ENCODE data around the gene CDK4. TPM values are rescaled to one million over a fixed set of nuclear protein-coding genes. Genes with fewer than 3 reads are reported as not detected.

CDK4 gene
- total RNA-seq (2016; rRNA removed; fragmentation: Illumina TruSeq; extraction: Trizol), result 209 and 255 TPM in 2 replicates
- 114 and 177 TPM in 2 replicates for total RNA-seq (2016; cell fraction: cytosol; rRNA removed; fragmentation: Illumina TruSeq; extraction: Trizol; ENCODE audit: low read depth)
- 213 and 245 TPM in 2 replicates for total RNA-seq (2016; cell fraction: insoluble cytoplasmic fraction; rRNA removed; fragmentation: Illumina TruSeq; extraction: Trizol)
- 203 and 282 TPM in 2 replicates for total RNA-seq (2016; cell fraction: membrane; rRNA removed; fragmentation: Illumina TruSeq; extraction: Trizol)
- total RNA-seq (2016; cell fraction: nucleus; rRNA removed; fragmentation: Illumina TruSeq; extraction: Trizol), result 105 and 134 TPM in 2 replicates
- 171 and 191 TPM in 2 replicates for polyA plus RNA-seq (2011; rRNA removed)
- 223 and 255 TPM in 2 replicates for polyA plus RNA-seq (2011; cell fraction: cytosol; rRNA removed)
- 58.2 and 58.6 TPM in 2 replicates for polyA plus RNA-seq (2011; cell fraction: nucleus; rRNA removed)
- polyA plus RNA-seq (2012), result 68.6 and 92.8 TPM in 2 replicates
- polyA plus RNA-seq (2016; cell fraction: cytosol; fragmentation: Illumina TruSeq; extraction: Trizol; ENCODE audit: low read depth), result 148 and 226 TPM in 2 replicates
- polyA plus RNA-seq (2016; cell fraction: insoluble cytoplasmic fraction; fragmentation: Illumina TruSeq; extraction: Trizol; ENCODE audit: low read depth), result 315 and 325 TPM in 2 replicates
- 208 and 297 TPM in 2 replicates for polyA plus RNA-seq (2016; cell fraction: membrane; fragmentation: Illumina TruSeq; extraction: Trizol; ENCODE audit: low read depth)
- polyA plus RNA-seq (2016; cell fraction: nucleus; fragmentation: Illumina TruSeq; extraction: Trizol; ENCODE audit: insufficient read depth, low read depth), result 175 and 177 TPM in 2 replicates
- polyA minus RNA-seq (2011; rRNA and poly(A)+ RNA removed; ENCODE audit: low replicate concordance), result 141 and 375 TPM in 2 replicates
- 49.7 and 59.9 TPM in 2 replicates for polyA minus RNA-seq (2011; cell fraction: cytosol; rRNA and poly(A)+ RNA removed)
- polyA minus RNA-seq (2011; cell fraction: nucleus; rRNA and poly(A)+ RNA removed), result 72.6 and 80.6 TPM in 2 replicates
- percentile 95 among the genes with signal in this experiment for Bru-seq, nascent RNA
- percentile 98 among the genes with signal in this experiment for BruChase-seq, experiment 1, labeled RNA remaining after a 6-hour chase
- BruChase-seq, experiment 2, labeled RNA remaining after a 2-hour chase, result percentile 96 among the genes with signal in this experiment
- long read RNA-seq, experiment 1, transcript CDK4-203 (7 exons, 776 nt), result minor isoform, 7 of 259 reads
- long read RNA-seq, experiment 1, transcript CDK4-201 (8 exons, 2,076 nt), result major isoform, 206 of 259 reads
- long read RNA-seq, experiment 1, partial matches to known transcripts, result 11 of 259 reads
- long read RNA-seq, experiment 1, other reads (novel, unspliced or antisense), result 35 of 259 reads
- long read RNA-seq, experiment 2, transcript CDK4-201 (8 exons, 2,076 nt), result major isoform, 255 of 407 reads
- long read RNA-seq, experiment 2, partial matches to known transcripts, result 39 of 407 reads
- long read RNA-seq, experiment 2, other reads (novel, unspliced or antisense), result 111 of 407 reads

DNA sequence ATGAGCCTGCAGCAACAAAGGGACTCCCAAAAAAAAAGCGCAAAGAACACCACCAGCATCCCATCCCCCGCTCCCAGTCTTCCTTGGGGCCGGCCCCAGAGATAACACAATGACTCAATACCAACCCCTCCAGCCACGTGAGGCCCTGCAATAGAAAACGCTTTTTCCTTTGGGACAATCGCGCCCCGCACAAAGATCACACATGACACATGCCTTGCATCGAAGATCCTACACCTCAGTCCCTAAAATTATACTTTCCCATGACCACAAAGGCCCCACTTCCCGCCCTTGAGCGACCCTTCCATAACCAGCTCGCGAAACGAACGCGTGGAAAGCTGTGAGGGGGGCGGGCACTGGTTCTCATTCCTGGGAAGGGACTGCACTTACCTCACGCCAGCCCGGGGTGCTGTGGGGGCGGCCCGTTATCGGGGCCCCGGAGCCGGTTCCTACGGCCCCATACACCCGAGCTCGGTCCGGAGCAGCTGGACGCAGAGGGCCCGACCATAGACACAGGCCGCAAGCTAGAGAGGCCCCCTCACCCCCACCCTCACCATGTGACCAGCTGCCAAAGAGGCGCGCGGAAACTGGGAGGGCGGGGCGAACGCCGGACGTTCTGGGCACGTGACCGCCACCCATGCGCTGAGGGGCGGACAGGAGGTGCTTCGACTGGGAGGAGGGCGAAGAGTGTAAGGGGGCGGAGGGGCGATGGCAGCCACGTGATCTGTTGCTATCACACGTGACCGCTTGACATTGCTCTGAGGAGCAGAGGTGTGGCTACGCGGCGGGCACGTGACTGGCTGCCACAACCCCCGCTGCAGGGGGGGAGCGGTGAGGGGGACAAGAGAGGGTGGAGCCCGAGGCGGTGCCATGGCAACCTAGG is at the start of gene CDK4:
Gene CDK4, minus strand, starts transcription at position 523 of the 880 bp plus-strand sequence. CDS start 593 bp downstream, outside the sequence.
- peak; percentile 99 for DNase-seq (ENCODE audit: low spot score)
- in situ Hi-C loops (cut with HindIII; ENCODE audit: extremely low pct_ligation_motif_present, low pct_unique_long_range_greater_than_20kb), result no loop called here
- no peak; the same call in 1 of the 2 replicates for TF ChIP-seq ONECUT2 (CRISPR knock-in tag; IDR thresholded peaks at IDR 0.05)
- TF ChIP-seq ZBTB25 (CRISPR knock-in tag; IDR thresholded peaks at IDR 0.05), result peak; percentile 94
- TF ChIP-seq ZNF576 (CRISPR knock-in tag; IDR thresholded peaks at IDR 0.05), result no peak
- TF ChIP-seq, protein P1, sequence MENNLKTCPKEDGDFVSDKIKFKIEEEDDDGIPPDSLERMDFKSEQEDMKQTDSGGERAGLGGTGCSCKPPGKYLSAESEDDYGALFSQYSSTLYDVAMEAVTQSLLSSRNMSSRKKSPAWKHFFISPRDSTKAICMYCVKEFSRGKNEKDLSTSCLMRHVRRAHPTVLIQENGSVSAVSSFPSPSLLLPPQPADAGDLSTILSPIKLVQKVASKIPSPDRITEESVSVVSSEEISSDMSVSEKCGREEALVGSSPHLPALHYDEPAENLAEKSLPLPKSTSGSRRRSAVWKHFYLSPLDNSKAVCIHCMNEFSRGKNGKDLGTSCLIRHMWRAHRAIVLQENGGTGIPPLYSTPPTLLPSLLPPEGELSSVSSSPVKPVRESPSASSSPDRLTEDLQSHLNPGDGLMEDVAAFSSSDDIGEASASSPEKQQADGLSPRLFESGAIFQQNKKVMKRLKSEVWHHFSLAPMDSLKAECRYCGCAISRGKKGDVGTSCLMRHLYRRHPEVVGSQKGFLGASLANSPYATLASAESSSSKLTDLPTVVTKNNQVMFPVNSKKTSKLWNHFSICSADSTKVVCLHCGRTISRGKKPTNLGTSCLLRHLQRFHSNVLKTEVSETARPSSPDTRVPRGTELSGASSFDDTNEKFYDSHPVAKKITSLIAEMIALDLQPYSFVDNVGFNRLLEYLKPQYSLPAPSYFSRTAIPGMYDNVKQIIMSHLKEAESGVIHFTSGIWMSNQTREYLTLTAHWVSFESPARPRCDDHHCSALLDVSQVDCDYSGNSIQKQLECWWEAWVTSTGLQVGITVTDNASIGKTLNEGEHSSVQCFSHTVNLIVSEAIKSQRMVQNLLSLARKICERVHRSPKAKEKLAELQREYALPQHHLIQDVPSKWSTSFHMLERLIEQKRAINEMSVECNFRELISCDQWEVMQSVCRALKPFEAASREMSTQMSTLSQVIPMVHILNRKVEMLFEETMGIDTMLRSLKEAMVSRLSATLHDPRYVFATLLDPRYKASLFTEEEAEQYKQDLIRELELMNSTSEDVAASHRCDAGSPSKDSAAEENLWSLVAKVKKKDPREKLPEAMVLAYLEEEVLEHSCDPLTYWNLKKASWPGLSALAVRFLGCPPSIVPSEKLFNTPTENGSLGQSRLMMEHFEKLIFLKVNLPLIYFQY (CRISPR knock-in tag; IDR thresholded peaks at IDR 0.05; ENCODE audit: borderline replicate concordance), result peak; percentile 36; the same call in 1 of the 2 replicates
- peak; percentile 90 for TF ChIP-seq ZBTB42 (CRISPR knock-in tag; IDR thresholded peaks at IDR 0.05)
- TF ChIP-seq U2AF1 (optimal IDR thresholded peaks at IDR 0.05; ENCODE audit: low read depth, low read length), result peak; percentile 44
- peak; percentile 63; the same call in 1 of the 2 replicates for TF ChIP-seq ISL2 (CRISPR knock-in tag; IDR thresholded peaks at IDR 0.05)
- no peak; the same call in 1 of the 2 replicates for TF ChIP-seq TP53 (CRISPR knock-in tag; conservative IDR thresholded peaks at IDR 0.05)
- TF ChIP-seq PITX1 (CRISPR knock-in tag; IDR thresholded peaks at IDR 0.05), result peak; percentile 54
- peak; percentile 75; the same call in 1 of the 2 replicates for TF ChIP-seq TAF1 (CRISPR knock-in tag; IDR thresholded peaks at IDR 0.05)
- TF ChIP-seq NKX3-1 (CRISPR knock-in tag; IDR thresholded peaks at IDR 0.05), result no peak
- TF ChIP-seq ZNF263 (CRISPR knock-in tag; IDR thresholded peaks at IDR 0.05), result peak; percentile 84

More for the DNA sequence above, at the start of gene CDK4:
- H3K79me2 ChIP-seq (ENCODE audit: insufficient read depth, low read length), result peaks cover 24% of the 10 kb centered on the region
- TSS peak; percentile 81 for BruUV-seq (replicated peaks)
- peak within 1 kb of the TSS; percentile 87 for H3K27ac ChIP-seq (ENCODE audit: extremely low read length, insufficient read depth, low read length)
- peak within 1 kb of the TSS; percentile 98 for H3K4me2 ChIP-seq (ENCODE audit: low read depth, low read length)
- ChIA-PET CTCF (ENCODE audit: low intra/inter-chr PET ratio, low total read pairs) (no interaction called here), POLR2A (interaction anchor here (0.6 to 1.1 kb wide), 8 partner anchors 9 to 95 kb away, joined by 3 to 4 read pairs (median 3); partner anchors contain the start of genes CTDSP2, EEF1AKMT3, METTL1 and OS9)
- intact Hi-C loops (cut with micrococcal nuclease; ENCODE audit: unreplicated experiment), result loop anchor here (1.0 kb wide), 1 partner anchor 8 kb away; no protein-coding TSS in a partner anchor
- H3K9ac ChIP-seq (ENCODE audit: insufficient read depth, low read depth, low read length), result peak within 1 kb of the TSS; percentile 96
- no peak within 1 kb of the TSS for H2AFZ ChIP-seq (ENCODE audit: low read length)
- no peaks in the 10 kb centered on the region; a peak in 1 of 5 replicates for H3K27me3 ChIP-seq (ENCODE audit: control insufficient read depth in 1 of 2, insufficient read depth in 2 of 2, low read length in 2 of 2)
- peak within 1 kb of the TSS; percentile 72 to 87 (median 78) for H3K4me3 ChIP-seq (replicated peaks in 1 of 3; ENCODE audit: insufficient read depth in 1 of 3, low read depth in 2 of 3, low read length in 3 of 3)
- peak; percentile 77 for ATAC-seq
- H3K4me1 ChIP-seq (ENCODE audit: insufficient read depth, low read length), result peaks cover 43% of the 10 kb centered on the region
- peaks cover 10 to 27% of the 10 kb centered on the region in 2 experiments for H3K36me3 ChIP-seq (replicated peaks in 1 of 2; ENCODE audit: control insufficient read depth in 1 of 2, insufficient read depth in 2 of 2, low read length in 2 of 2)
- FAIRE-seq, result peak; percentile 98
- WGBS (ENCODE audit: low lambda C conversion rate), result 0% methylated on average over 21 of the region's 58 CpGs
- H3K9me3 ChIP-seq (ENCODE audit: low read length), result no peaks in the 10 kb centered on the region
- 0 out of 2 replicates have a peak, but pooled peaks cover 5% of the 10 kb centered on the region for H4K20me1 ChIP-seq (ENCODE audit: insufficient read depth, low read length)
